Measurements from ENCODE around the gene TUBA8. TPM values are rescaled to one million over a fixed set of nuclear protein-coding genes. Genes with fewer than 3 reads are reported as not detected.
"Not testable (repeated sequence)": the region's sequence is repeated elsewhere in the genome, so short reads cannot be mapped to it uniquely, and the experiment has no call there.

Gene TUBA8
- polyA plus RNA-seq, 3 donors, result 0.18 to 2.1 (median 0.27) TPM

DNA sequence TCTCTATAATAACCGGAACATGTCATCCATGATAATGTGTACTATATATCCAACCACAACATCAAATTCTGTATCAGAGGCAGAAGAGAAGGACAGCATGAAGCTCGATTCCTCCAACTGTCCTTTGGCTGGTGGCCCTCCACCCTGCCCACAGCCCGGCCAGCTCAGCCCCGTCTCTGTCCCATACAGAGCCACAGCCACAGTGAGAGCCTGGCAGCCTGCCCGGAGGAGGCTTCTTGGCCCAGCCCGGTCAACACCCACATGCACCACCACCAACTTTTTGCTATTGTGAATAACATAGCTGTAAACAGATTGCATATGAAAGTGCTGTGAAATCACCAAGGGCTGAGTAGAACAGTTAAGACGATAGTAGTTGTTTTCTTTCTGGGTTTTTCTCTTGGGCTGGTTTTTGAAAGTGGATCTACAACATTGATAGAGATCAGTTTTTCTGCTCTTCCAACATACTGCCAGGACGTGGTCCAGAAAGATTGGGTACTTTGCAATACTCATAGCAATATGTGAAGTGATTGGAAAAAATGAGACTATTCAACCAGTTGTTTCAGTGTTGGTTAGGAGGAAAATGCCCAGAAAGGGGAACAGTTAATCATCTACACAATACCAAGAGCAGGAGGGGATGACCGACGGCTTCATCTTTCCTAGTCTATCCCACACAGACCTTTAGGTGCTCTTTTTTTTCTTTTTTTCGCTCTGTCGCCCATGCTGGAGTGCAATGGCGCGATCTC, 6.9 kb upstream of the TUBA8 start:
- H3K4me1 Mint-ChIP-seq, result peaks cover 5% of the 10 kb centered on the region
- peaks cover 4 to 35% of the 10 kb centered on the region in 2 donors for H3K36me3 ChIP-seq (replicated peaks in 1 of 2; ENCODE audit: control insufficient read depth in 1 of 2, insufficient read depth in 2 of 2, low read length in 2 of 2)
- no peak overlapping the region for H3K4me3 Mint-ChIP-seq
- 100% methylated on average over 2 of the region's 14 CpGs for WGBS (ENCODE audit: insufficient coverage)
- no peak overlapping the region for H3K4me3 ChIP-seq (replicated peaks in 1 of 3; ENCODE audit: low read depth in 2 of 3, low read length in 3 of 3)
- peaks cover 33 to 51% of the 10 kb centered on the region in 2 donors for H3K36me3 Mint-ChIP-seq
- H3K9ac ChIP-seq (ENCODE audit: insufficient read depth, low read length, poor library complexity, severe bottlenecking), result no peak overlapping the region
- H3K27ac ChIP-seq (ENCODE audit: low read depth in 1 of 2, low read length in 2 of 2), result no peak overlapping the region
- H3K27me3 Mint-ChIP-seq (ENCODE audit: low read depth in 3 of 3), result peaks cover 19 to 20% (median 19%) of the 10 kb centered on the region in 3 donors
- no peak overlapping the region for H3K4me2 ChIP-seq (replicated peaks; ENCODE audit: extremely low read depth, low read length, poor library complexity, severe bottlenecking)
- H3K9me3 Mint-ChIP-seq, result peaks cover 8 to 37% (median 22%) of the 10 kb centered on the region in 7 donors
- H3K9me3 ChIP-seq (replicated peaks in 1 of 2; ENCODE audit: control insufficient read depth in 1 of 2, insufficient read depth in 1 of 2, low read length in 2 of 2), result peaks cover 7 to 10% of the 10 kb centered on the region in 2 donors
- H3K27me3 ChIP-seq (ENCODE audit: control insufficient read depth in 2 of 2, insufficient read depth in 2 of 2, low read length in 2 of 2), result peaks cover 4 to 8% of the 10 kb centered on the region in 2 donors
- no peak overlapping the region for H2AFZ ChIP-seq (ENCODE audit: insufficient read depth, low read depth, low read length, poor library complexity, severe bottlenecking)
- no peaks in the 10 kb centered on the region for H4K20me1 ChIP-seq (ENCODE audit: insufficient read depth, low read length)
- H3K27ac Mint-ChIP-seq, result no peak overlapping the region
- no peaks in the 10 kb centered on the region for H3K79me2 ChIP-seq (ENCODE audit: insufficient read depth, low read length)
- no peaks in the 10 kb centered on the region for H3K4me1 ChIP-seq (ENCODE audit: control insufficient read depth in 1 of 2, insufficient read depth in 2 of 2, low read length in 2 of 2)
- TF ChIP-seq, protein P1, sequence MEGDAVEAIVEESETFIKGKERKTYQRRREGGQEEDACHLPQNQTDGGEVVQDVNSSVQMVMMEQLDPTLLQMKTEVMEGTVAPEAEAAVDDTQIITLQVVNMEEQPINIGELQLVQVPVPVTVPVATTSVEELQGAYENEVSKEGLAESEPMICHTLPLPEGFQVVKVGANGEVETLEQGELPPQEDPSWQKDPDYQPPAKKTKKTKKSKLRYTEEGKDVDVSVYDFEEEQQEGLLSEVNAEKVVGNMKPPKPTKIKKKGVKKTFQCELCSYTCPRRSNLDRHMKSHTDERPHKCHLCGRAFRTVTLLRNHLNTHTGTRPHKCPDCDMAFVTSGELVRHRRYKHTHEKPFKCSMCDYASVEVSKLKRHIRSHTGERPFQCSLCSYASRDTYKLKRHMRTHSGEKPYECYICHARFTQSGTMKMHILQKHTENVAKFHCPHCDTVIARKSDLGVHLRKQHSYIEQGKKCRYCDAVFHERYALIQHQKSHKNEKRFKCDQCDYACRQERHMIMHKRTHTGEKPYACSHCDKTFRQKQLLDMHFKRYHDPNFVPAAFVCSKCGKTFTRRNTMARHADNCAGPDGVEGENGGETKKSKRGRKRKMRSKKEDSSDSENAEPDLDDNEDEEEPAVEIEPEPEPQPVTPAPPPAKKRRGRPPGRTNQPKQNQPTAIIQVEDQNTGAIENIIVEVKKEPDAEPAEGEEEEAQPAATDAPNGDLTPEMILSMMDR (IDR thresholded peaks at IDR 0.05), result no peak
- intact Hi-C loops (cut with micrococcal nuclease), result no loop called here
- no peak for DNase-seq

DNA sequence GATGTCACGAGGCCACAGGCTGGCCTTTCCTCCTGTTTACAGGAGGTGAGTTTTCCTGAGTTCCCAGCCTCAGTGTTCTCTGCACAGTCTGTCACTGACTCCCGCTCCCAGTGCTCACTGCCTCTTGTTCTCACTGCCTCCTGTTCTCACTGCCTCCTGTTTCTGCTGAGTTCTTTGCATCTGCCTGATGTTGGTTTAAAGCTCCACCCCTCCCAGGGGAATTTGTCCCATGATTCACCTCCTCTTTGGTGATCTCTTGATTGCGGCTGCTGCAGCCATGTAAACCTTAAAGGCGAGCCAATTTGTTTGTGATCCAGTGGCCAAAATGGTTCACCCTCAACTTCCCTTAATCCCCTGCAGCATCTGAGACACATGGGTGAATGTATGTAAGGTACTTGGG, 6.0 kb upstream of the TUBA8 start:
- H3K4me3 Mint-ChIP-seq, result no peak overlapping the region

DNA sequence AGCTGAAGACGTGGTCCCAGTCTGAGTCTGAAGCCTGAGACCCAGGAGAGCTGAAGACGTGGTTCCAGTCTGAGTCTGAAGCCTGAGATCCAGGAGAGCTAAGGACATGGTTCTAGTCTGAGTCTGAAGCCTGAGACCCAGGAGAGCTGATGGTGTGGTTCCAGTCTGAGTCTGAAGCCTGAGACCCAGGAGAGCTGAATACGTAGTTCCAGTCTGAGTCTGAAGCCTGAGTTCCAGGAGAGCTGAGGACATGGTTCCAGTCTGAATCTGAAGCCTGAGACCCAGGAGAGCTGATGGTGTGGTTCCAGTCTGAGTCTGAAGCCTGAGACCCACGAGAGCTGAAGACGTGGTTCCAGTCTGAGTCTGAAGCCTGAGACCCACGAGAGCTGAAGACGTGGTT, 4.6 kb upstream of the TUBA8 start:
- H3K79me2 ChIP-seq (ENCODE audit: insufficient read depth, low read length); intact Hi-C loops (cut with micrococcal nuclease); H3K27ac Mint-ChIP-seq; H4K20me1 ChIP-seq (ENCODE audit: insufficient read depth, low read length); H3K9ac ChIP-seq (ENCODE audit: insufficient read depth, low read length, poor library complexity, severe bottlenecking); H3K4me2 ChIP-seq (replicated peaks; ENCODE audit: extremely low read depth, low read length, poor library complexity, severe bottlenecking); DNase-seq; H2AFZ ChIP-seq (ENCODE audit: insufficient read depth, low read depth, low read length, poor library complexity, severe bottlenecking); H3K4me3 ChIP-seq (replicated peaks in 1 of 3; ENCODE audit: low read depth in 2 of 3, low read length in 3 of 3); H3K27ac ChIP-seq (ENCODE audit: low read depth in 1 of 2, low read length in 2 of 2): not testable (repeated sequence)
- Mint-ChIP-seq H3K4me1 (peaks cover 14% of the 10 kb centered on the region), H3K27me3 (ENCODE audit: low read depth in 3 of 3) (peaks cover 39 to 42% (median 40%) of the 10 kb centered on the region in 3 donors), H3K9me3 (peaks cover 8 to 39% (median 24%) of the 10 kb centered on the region in 7 donors), H3K4me3 (peak overlapping the region in 1 of 2 donors; percentile 24), H3K36me3 (peaks cover 24 to 38% of the 10 kb centered on the region in 2 donors)
- Histone ChIP-seq H3K36me3 (replicated peaks in 1 of 2; ENCODE audit: control insufficient read depth in 1 of 2, insufficient read depth in 2 of 2, low read length in 2 of 2) (peaks cover 0 to 17% of the 10 kb centered on the region in 2 donors), H3K9me3 (replicated peaks in 1 of 2; ENCODE audit: control insufficient read depth in 1 of 2, insufficient read depth in 1 of 2, low read length in 2 of 2) (peaks cover 7 to 10% of the 10 kb centered on the region in 2 donors), H3K27me3 (ENCODE audit: control insufficient read depth in 2 of 2, insufficient read depth in 2 of 2, low read length in 2 of 2) (peaks cover 18 to 26% of the 10 kb centered on the region in 2 donors), H3K4me1 (ENCODE audit: control insufficient read depth in 1 of 2, insufficient read depth in 2 of 2, low read length in 2 of 2) (peaks cover 0 to 12% of the 10 kb centered on the region in 2 donors)
- 99% methylated on average over 5 of the region's 7 CpGs for WGBS (ENCODE audit: insufficient coverage)

More for the DNA sequence above, 6.0 kb upstream of the TUBA8 start:
- Histone ChIP-seq H3K4me3 (replicated peaks in 1 of 3; ENCODE audit: low read depth in 2 of 3, low read length in 3 of 3) (no peak overlapping the region), H3K79me2 (ENCODE audit: insufficient read depth, low read length) (no peaks in the 10 kb centered on the region), H4K20me1 (ENCODE audit: insufficient read depth, low read length) (no peaks in the 10 kb centered on the region), H3K4me2 (replicated peaks; ENCODE audit: extremely low read depth, low read length, poor library complexity, severe bottlenecking) (no peak overlapping the region), H3K9ac (ENCODE audit: insufficient read depth, low read length, poor library complexity, severe bottlenecking) (no peak overlapping the region), H2AFZ (ENCODE audit: insufficient read depth, low read depth, low read length, poor library complexity, severe bottlenecking) (no peak overlapping the region), H3K27me3 (ENCODE audit: control insufficient read depth in 2 of 2, insufficient read depth in 2 of 2, low read length in 2 of 2) (peaks cover 8 to 14% of the 10 kb centered on the region in 2 donors), H3K9me3 (replicated peaks in 1 of 2; ENCODE audit: control insufficient read depth in 1 of 2, insufficient read depth in 1 of 2, low read length in 2 of 2) (peaks cover 7 to 10% of the 10 kb centered on the region in 2 donors), H3K36me3 (replicated peaks in 1 of 2; ENCODE audit: control insufficient read depth in 1 of 2, insufficient read depth in 2 of 2, low read length in 2 of 2) (peaks cover 2 to 28% of the 10 kb centered on the region in 2 donors), H3K4me1 (ENCODE audit: control insufficient read depth in 1 of 2, insufficient read depth in 2 of 2, low read length in 2 of 2) (no peaks in the 10 kb centered on the region), H3K27ac (ENCODE audit: low read depth in 1 of 2, low read length in 2 of 2) (no peak overlapping the region)
- TF ChIP-seq, protein P1 (IDR thresholded peaks at IDR 0.05), result no peak
- peaks cover 27 to 28% (median 27%) of the 10 kb centered on the region in 3 donors for H3K27me3 Mint-ChIP-seq (ENCODE audit: low read depth in 3 of 3)
- H3K36me3 Mint-ChIP-seq, result peaks cover 27 to 45% of the 10 kb centered on the region in 2 donors
- peaks cover 8 to 39% (median 22%) of the 10 kb centered on the region in 7 donors for H3K9me3 Mint-ChIP-seq
- no CpG with 5 or more reads among the region's 4 CpGs for WGBS (ENCODE audit: insufficient coverage)
- H3K4me1 Mint-ChIP-seq, result peaks cover 7% of the 10 kb centered on the region
- intact Hi-C loops (cut with micrococcal nuclease), result no loop called here
- H3K27ac Mint-ChIP-seq, result no peak overlapping the region
- no peak for DNase-seq
